GM19328 (cell line): ENCODE measurements around the gene LARP1.
"Not testable (repeated sequence)": the region's sequence is repeated elsewhere in the genome, so short reads cannot be mapped to it uniquely, and the experiment has no call there.

Experiments
- ATAC-seq: cut with Tn5 transposase; IDR thresholded peaks from one replicate; pipeline ENCODE4 v1.9.1; 2021; ENCODE audit warnings: mild to moderate bottlenecking, moderate library complexity; ENCODE audit not compliant: unreplicated experiment

LARP1 gene

DNA sequence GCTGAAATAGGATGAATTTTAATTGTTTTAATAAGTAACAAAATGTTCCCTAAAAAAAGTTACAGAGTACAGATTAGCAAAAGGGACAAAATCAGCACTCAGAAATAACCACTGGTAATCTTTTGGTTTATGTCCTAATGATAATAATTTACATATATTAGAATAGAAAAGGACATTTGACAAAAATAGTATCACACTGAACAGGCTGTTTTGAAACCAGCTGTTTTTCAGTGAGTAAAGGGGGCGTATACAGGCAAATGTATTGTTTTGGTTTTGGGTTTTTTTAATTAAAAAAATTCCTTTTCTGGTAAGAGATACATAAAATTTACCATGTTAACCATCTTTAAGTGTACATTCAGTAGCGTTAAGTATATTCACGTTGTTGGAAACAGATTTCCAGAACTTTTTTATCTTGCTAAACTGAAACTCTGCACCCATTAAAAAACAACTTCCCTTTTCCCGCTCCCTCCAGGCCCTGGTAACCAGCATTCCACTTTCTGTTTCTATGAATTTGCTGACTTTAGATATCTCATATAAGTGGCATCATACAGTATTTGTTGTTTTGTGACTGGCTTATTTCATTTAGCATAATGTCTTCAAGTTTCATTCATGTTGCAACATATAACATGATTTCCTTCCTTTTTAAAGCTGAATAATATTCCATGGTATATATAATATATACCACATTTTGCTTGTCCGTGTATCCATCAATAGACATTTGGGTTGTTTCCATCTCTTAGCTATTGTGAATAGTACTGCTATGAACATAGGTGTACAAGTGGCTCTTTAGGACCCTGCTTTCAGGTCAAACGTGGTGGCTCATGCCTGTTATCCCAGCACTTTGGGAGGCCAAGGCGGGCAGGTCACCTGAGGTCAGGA lies 20.6 kb upstream of the LARP1 start:
- no peak for ATAC-seq

DNA sequence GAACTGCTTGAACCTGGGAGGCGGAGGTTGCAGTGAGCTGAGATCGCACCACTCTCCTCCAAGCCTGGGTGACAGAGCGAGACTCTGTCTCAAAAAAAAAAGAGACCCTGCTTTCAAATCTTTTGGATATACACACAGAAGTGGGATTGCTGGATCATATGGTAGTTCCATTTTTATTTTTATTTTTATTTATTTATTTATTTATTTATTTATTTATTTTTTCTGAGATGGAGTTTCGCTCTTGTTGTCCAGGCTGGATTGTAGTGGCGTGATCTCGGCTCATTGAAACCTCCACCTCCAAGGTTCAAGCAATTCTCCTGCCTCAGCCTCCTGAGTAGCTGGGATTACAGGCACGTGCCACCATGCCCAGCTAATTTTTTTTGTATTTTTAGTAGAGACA lies 19.8 kb upstream of the LARP1 start:
- not testable (repeated sequence) for ATAC-seq

DNA sequence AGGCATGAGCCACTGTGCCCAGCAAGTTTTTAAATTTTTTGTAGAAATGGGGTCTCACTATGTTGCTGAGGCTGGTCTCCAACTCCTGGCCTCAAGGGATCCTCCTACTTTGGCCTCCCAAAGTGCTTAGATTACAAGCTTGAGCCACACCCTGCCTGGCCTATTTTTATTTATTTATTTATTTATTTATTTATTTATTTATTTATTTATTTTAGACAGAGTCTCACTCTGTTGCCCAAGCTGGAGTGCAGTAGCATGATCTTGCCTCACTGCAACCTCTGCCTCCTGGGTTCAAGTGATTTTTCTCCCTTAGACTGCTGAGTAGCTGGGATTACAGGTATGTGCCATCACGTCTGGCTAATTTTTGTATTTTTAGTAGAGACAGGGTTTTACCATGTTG lies 18.8 kb upstream of the LARP1 start:
- ATAC-seq: not testable (repeated sequence)

DNA sequence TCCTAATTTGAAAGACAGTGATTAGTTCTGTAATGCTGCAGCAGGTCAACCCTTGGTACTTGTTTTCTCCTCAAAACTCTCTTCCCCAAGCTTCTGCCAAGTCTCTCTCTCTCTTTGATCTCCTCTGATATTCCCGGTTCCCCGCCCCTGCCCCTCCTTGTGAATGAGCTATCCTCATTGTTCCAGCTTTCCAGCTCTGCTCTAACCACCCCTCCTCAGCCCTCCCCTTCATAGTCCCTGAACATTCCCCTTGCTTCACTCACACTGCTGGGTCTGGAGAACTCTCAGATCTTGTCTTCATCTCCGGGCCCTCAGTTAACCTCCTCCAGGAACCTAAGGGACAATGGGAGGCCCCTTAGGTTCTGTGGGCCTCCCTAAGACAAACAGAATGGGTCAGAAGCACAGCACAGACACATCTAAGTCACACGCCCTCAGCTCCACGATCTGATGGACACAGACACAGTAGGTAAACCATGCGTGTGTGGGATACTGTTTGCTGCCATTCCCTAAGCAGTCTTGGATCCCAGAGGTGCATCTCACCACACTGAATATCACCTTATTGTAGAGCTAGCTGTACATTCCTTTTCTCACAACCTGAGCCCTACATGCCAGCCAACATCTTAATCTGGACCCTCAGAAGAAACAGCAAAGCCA lies 17.4 kb upstream of the LARP1 start:
- no peak for ATAC-seq

DNA sequence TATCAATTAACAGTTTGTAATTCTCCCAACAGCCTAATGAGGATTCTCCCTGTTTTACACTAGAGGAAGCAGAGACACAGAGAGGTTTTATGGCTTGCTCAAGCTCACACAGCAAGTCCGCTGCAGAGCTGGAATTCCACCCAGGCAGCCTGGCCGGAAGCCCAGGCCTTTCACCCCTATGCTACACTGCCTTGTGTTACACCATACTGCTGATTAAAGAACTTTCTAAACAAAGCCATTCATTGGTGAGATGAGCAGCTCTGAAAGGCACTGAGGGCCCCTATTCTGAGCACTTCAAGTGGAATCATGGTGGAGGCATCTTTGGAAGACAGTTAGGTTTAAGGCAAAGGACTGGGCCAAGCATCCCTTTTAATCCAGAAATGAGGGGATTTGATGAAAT lies 14.7 kb upstream of the LARP1 start:
- ATAC-seq: no peak

DNA sequence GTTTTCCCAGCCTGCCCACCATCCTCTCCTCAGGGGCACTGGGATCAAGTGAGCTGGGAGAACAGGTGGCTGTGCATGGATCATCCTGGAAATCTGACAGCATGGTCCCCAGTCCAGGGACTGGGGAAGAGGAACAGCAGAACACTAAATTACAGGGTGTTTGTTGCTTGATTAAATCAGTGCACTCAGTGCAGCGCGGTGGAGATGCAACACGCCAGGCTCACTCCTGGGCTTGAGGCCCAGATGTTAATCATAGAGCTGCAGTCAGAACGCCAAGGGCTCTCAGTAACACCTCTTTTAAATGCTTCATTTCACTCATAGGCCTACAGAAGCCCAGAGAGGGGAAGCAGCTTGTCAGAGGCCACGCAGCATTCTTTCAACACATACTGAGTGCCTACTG lies 14.2 kb upstream of the LARP1 start:
- ATAC-seq: no peak

DNA sequence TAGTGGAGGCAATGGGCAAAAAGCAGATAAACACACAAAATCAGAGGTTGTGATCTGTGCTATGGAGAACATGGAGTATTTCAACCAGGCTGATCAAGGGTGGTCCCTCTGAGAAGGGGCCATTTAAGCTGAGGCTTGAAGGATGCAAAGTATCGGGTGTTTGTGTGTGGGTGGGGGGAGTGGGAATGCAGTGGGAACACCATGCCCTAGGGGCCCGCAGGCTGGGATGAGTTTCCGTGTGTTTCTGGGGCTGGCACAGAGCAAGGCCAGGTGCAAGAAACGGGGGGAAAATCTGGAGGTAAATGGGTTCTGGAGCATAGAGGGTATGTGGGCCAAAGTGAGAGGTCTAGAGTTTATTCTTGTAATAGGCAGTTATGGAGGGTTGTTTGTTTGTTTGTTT lies 13.8 kb upstream of the LARP1 start:
- ATAC-seq: no peak

DNA sequence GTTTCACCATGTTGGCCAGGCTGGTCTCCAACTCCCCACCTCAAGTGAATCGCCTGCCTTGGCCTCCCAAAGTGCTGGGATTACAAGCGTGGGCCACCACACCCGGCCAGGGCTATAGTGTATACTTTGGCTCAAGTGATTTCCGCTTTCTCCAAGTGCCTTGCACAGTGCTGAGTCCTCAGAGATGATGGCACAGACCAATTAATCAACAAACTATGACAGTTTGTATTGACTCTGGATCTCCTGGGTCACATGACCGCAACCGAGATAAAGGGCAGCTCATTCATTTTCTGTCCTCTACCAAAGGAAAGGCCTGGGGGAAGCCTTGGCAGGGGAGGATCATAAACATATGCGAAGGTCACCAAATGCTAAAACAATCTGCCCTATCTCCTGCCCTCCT lies 11.4 kb upstream of the LARP1 start:
- ATAC-seq: no peak

DNA sequence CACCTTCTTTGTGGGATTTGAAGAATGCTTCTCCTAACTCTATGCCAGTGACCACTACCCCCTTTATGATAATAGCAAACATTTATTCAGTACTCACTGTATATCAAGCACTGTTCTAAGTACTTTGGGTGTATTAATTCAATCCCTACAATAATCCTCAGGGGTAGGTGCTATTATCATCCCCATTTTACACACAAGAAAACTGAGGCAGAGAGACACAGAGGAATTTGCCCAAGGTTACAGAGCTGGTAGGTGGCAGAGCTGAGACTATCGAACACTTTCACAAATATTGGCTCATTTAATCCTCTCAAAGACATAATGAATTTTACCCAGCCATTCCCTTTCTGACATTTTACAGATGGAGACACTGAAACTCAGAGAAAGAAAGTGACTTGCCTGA lies 9.8 kb upstream of the LARP1 start:
- no peak for ATAC-seq

DNA sequence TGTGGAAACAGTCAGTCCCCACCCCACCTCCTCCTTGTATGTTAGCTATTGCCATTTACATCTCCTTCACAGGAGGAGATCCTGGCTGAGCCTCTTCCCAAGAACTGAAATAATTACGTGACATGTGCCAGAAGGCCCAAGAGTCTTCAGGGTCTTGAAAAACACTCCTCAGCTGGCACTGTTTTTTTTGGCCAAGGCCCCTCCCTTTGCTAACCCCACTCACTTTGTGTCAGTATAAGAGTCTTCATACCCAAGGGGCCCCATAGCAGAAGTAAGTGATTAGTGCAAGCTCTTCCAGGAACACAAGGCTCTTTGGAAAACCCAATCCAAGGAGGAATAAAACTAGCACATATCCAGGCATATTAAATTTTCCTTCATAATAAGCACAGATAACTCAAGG lies 5.7 kb upstream of the LARP1 start:
- ATAC-seq: no peak

DNA sequence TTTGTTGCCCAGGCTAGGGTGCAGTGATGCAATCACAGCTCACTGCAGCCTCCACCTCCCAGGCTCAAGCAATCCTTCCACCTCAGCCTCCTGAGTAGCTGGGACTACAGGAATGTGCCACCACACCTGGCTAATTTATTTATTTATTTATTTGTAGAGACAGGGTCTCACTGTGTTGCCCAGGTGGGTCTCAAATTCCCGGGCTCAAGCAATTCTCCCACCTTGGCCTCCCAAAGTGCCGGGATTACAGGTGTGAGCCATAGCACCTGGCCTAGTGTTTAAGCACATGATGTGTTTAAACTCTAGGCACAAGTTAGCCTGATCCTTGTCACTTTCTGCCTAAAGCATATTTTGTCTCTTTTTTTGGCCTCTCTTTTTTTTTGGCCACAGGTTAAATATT lies 4.5 kb upstream of the LARP1 start:
- not testable (repeated sequence) for ATAC-seq

DNA sequence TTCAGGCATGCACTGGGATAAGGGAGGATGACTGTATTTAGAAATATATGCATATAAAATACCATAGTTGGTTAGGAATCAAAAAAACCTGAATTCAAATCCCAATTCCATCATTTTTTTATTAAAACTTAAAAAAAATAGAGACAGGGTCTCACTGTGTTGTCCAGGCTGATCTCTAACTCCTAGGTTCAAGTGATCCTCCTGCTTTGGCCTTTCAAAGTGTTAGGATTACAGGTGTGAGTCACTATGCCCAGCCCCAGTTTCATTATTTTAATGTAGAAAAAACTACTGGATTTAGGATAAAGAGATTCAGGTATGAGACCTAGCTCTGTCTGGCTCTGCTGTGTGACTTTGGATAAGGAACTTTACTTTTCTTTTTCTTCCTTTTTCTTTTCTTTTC lies 3.3 kb upstream of the LARP1 start:
- ATAC-seq: no peak

DNA sequence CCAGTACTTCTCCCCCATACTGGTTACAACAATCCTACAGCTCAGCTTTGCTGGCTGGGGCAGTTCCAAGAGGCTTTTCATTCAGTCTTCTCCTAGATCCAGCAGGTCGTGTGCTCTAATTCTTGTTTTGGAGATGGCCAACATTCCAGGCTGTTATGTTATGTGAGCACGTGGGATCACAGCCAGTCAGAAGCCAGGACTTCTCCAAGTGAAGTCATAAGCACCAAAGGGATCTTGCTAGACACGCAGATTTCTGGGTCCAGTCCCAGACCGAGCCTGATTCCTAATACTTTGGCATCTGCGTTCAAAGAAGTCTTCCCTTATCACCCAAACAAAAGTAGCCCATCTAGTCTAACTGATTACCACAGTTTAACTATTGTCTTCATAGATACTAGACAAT lies 1.4 kb upstream of the LARP1 start:
- no peak for ATAC-seq

DNA sequence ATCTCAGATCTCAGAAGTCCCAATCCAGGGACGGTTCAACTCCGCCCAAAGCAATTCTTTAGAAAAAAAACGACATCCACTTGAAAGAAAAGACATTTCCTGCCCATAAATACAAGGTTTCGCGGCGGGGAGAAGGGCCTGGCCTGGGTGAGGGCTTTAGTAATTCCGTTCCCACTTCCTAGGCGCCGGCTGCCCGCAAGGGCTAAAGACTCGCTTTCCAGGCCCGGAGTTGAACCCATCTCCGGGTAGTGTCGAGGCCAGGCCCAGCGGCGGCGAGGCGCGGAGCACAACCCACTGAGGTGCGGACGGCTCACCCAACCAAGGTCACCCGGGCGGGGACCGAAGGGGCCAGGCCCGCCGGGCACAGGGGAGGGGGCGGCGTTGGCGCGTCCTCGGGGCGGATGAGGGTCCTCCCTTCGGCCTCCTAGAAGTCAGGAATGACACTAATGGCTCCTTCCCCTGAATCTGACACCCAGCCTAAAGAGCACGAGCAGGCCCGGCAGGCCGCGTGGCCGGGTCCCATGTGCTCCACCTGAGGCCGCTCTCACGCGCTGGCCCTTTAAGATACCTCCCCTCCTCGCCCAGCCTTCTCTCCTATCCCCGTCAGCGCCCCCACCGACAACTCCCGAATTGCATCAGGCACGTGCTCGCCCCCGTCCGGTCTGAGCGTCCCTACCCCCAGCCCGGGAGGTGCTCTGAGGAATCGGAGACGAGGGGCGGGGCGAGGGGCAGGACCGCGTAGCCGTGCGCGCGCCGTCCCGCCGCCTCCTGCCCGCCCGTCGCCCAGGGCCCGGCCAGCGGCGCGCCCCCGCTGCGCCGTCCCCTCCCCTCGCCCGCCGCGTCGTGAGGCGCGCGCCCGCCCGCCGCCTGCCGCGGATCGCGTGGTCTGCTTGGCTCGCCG lies 467 bp upstream of the LARP1 start:
- ATAC-seq: peak; percentile 89

DNA sequence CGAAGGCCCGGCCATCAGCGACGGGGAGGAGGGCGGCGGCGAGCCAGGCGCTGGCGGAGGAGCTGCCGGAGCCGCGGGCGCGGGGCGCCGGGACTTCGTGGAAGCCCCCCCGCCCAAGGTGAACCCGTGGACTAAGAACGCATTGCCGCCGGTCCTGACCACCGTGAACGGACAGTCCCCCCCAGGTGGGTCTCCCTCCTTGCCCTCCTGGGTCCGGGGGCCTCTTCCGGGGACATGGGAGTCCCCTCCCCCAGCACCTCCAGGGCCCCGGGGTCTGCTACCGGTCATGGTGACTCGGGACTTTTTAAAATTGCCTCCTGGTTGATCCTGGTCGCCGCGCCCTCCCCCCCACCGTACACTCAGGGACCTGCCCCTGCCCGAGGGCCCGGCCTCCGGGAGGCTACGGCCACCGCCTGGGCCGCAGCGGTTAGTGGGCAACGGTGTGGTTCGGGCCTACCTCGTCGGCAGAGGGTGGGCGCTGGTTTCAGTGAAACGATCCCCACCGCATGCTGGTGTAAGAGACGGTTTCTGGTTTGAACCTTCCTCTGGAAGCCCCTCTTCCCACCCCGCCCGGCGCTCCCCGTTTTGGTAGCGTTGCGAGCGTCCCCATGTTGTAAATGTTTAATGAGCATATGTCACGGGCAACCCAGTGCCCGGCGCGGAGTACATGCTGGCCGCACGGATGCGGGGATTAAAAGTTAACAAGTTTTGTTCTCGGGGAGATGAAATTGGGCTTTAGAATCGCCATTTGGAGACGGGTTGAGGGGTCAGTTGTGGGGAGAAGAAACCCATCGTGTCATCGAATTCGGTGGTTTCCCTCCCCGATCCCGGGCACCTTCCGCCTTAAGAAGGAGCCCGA lies 1.1 kb downstream of the LARP1 start:
- ATAC-seq: no peak

DNA sequence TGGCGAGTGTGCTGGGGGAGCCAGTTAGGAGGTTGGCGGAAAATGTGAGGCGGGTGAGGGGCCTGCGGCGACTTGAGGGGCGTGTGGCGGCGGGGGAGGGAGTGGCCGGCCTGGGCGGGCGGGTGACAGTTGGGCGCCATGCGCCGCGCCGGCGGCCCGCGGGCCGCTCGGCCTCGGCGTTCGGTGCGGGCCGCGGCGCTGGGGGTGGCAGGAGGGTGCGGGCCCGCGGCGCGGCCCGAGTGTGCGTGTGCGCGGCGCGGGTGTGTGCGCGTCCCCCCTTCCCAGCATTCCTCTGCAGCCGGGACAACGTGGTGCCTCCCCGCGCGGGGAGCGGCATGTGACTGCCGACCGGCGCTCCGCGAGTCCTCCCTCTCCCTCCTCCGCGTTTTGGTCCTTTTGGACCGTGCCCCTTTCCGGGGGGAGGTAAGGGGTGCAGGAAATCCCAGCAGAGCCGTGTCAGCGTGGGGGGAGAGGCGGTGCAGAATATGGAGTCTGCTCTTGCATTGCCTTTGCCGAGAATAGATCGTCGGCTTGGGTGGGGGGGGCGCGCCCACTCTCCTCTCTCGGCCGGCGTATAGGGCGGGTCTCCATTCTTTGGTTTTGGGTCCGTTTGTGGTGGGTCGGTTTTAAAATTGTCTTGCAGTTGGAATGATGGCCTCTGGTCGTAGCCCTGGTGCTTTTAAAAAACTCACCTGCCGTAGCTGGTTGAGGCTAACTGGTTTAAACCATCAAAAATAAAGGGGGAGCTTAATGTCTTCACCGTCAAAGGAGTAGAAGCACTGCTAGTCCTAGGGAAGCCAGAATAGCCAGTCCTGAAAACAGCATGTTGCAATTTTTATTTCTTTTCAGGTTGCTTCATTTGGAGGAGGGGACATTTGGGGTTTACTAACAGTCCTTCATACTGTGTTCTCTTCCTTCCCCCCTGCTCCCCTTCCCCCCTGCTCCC lies 2.0 kb downstream of the LARP1 start:
- ATAC-seq: no peak

DNA sequence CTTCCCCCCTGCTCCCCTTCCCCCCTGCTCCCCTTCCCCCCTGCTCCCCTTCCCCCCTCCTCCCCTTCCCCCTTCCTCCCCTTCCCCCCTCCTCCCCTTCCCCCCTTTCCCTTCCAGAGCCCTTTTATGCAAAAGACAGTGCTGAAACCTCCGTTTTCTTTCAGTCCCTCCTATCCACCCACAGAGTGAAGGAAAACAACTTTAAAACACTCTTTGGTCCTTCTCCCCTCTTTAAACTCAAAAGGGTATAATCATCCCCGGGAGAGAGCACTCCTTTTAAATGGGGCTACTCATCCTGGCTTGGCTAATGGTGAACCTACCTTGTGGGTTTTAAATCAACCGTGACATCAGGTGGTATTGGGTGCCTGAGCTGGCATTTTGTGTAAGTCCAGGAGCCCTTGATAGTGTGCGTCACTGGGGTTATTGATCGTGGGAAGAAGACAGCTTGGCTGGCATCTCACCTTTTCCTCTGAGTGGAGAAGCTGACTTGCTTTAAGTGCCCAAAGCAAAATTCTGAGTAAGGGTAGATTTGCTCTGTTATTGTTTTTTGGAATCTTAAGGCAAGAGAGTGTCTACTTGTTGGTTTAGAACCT lies 2.7 kb downstream of the LARP1 start:
- no peak for ATAC-seq

DNA sequence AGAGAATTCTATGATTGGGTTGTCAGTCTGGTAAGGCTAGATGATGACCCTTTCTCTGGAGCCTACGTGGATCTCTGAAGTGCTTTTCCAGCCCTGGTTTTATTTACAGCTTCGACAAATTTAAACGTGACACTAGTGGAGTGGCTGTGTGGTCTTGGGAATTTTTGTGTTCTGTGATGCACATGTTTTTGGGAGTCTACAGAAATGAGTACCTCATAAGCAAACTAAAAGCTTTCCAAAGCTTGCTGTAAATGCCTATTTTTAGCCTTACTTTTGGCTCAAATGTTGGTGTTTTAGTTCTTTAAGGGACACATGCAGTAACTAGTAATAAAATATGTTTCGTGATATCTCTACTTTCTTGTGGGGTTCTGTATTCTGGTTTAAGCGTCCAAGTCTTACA lies 3.3 kb downstream of the LARP1 start:
- ATAC-seq: no peak

DNA sequence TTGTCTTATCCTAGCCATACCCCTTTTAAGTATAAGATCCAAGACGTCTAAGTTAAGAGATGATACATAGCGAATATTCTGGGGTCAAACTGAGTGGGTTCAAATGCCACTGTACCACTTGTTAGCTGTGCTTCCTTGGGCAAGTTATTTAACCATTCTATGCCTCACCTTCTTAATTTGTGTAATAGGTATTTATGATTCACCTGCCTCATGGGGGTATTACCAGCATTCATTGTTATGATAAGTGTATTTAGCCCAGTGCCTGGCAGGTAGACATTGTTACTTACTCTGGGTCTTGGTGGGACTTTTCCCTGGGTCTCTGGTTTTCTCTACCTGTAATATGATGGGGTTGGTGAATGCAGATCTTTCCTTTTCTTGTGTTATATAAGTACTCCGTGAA lies 3.8 kb downstream of the LARP1 start:
- ATAC-seq: no peak
